Prostate gland (tissue), 2 donors: ENCODE measurements around the gene DYNLRB2. TPM values are rescaled to one million over a fixed set of nuclear protein-coding genes. Genes with fewer than 3 reads are reported as not detected.

Experiments
- DNase-seq: peaks from one replicate; pipeline ENCODE4 v3.0.0-alpha.2; 2019; ENCODE audit warnings: low spot score
- H3K27ac ChIP-seq, 2 donors: fragments of 200-600 bp; sonication (generic); 2 replicates each; pipeline ENCODE4 v1.5.1; 2017 to 2019
- H3K27me3 ChIP-seq: fragments of 200-600 bp; sonication (generic); replicated peaks from 2 replicates; pipeline ENCODE4 v1.5.1; 2019; ENCODE audit not compliant: insufficient read depth
- H3K36me3 ChIP-seq, 2 donors: fragments of 200-600 bp; sonication (generic); 1 replicate in 1 of 2; 2 replicates in 1 of 2; pipeline versions ENCODE4 v1.5.1 to v1.8.1; 2017 to 2019
- H3K4me1 ChIP-seq: fragments of 200-600 bp; sonication (generic); replicated peaks from 2 replicates; pipeline ENCODE4 v1.5.1; 2019
- H3K4me3 ChIP-seq, 2 donors: fragments of 200-600 bp; sonication (generic); 2 replicates each; pipeline ENCODE4 v1.5.1; 2017 to 2019
- H3K9me3 ChIP-seq: fragments of 200-600 bp; sonication (generic); 2 replicates; pipeline ENCODE4 v1.5.1; 2017
- CTCF ChIP-seq, 4 experiments: fragments of 200-600 bp in 2 of 4; fragments of 450-650 bp in 2 of 4; sonication (generic) in 2 of 4; IDR thresholded peaks; 1 replicate in 3 of 4; 2 replicates in 1 of 4; pipeline ENCODE4 v1.5.1; 2016 to 2019; ENCODE audit warnings: antibody characterized with exemption in 4 of 4, mild to moderate bottlenecking in 2 of 4, moderate library complexity in 2 of 4
- POLR2A ChIP-seq: fragments of 450-650 bp; IDR thresholded peaks from one replicate; pipeline ENCODE4 v1.6.1; 2016; ENCODE audit warnings: antibody characterized with exemption, mild to moderate bottlenecking
- POLR2AphosphoS5 ChIP-seq: sonication (generic); formaldehyde crosslinking; IDR thresholded peaks from one replicate; pipeline ENCODE4 v1.6.1; 2017; ENCODE audit warnings: antibody characterized with exemption
- WGBS: methylation state at CpG from one replicate; pipeline ENCODE4 v1.1.5; 2018; 5-methylcytosine and 5-hydroxymethylcytosine counted together
- intact Hi-C: fragments of 100-400 bp; cut with DNase I; formaldehyde crosslinking; loops from one replicate; pipeline ENCODE4 v1.14.2; 2022
- total RNA-seq, 2 donors: library from RNA; depleted of rRNA; stranded (reverse); fragments of >200 nt; gene quantifications; one replicate each; pipeline ENCODE4 v1.1.0, GENCODE V29; 2016

Gene DYNLRB2
- total RNA-seq, 2 donors from 2014 or later: 4.6 to 43.5 TPM

- Histone ChIP-seq H3K4me1 (no peaks in the 10 kb centered on the region), H3K27ac (no peak overlapping the region), H3K4me3 (no peak overlapping the region), H3K27me3 (no peaks in the 10 kb centered on the region), H3K36me3 (no peaks in the 10 kb centered on the region), H3K9me3 (no peaks in the 10 kb centered on the region)
- DNase-seq: no peak
- no peak for TF ChIP-seq POLR2A
- TF ChIP-seq CTCF (IDR thresholded peaks at IDR 0.05): no peak
- no peak for TF ChIP-seq POLR2AphosphoS5
- intact Hi-C loops: no loop called here
- 92% methylated on average over 7 of the region's 7 CpGs for WGBS
These were observed 55.9 kb downstream of the DYNLRB2 start for GRCh38 chr16:80596507-80597207.

- TF ChIP-seq CTCF (IDR thresholded peaks at IDR 0.05): no peak
- no peak for TF ChIP-seq POLR2AphosphoS5
- TF ChIP-seq POLR2A: no peak
- H3K4me3 ChIP-seq: no peak overlapping the region
- no peaks in the 10 kb centered on the region for H3K36me3 ChIP-seq
- 88% methylated on average over 3 of the region's 3 CpGs for WGBS
- no peaks in the 10 kb centered on the region for H3K9me3 ChIP-seq
- no peaks in the 10 kb centered on the region for H3K27me3 ChIP-seq
- no peaks in the 10 kb centered on the region for H3K4me1 ChIP-seq
- intact Hi-C loops: no loop called here
- H3K27ac ChIP-seq: no peak overlapping the region
- no peak for DNase-seq
These were observed 58.7 kb downstream of the DYNLRB2 start for GRCh38 chr16:80599466-80599865.
